ENCODE data around the gene PJA2. TPM values are rescaled to one million over a fixed set of nuclear protein-coding genes. Genes with fewer than 3 reads are reported as not detected.

The PJA2 gene
- total and polyA plus RNA-seq, 9 of the 15 experiments (the other 6 are each of a cell fraction or from before 2014, with no cell fraction given) = 25.1 to 82.1 (median 50.1) TPM

- Histone ChIP-seq H3K27me3 (ENCODE audit: control insufficient read depth in 2 of 2, insufficient read depth in 2 of 2, low read length in 2 of 2) (no peaks in the 10 kb centered on the region), H3K9me1 (ENCODE audit: control insufficient read depth, insufficient read depth, low read length) (no peaks in the 10 kb centered on the region), H2AFZ (ENCODE audit: low read depth, low read length) (no peak overlapping the region), H3K36me3 (ENCODE audit: control insufficient read depth, insufficient read depth, low read length) (peaks cover 9% of the 10 kb centered on the region; the same call in 2 of the 3 replicates), H3K27ac (ENCODE audit: extremely low read depth, low read depth, low read length) (no peak overlapping the region), H3K4me1 (replicated peaks in 1 of 2; ENCODE audit: control insufficient read depth in 2 of 2, insufficient read depth in 2 of 2, low read length in 2 of 2) (peaks cover 0 to 2% of the 10 kb centered on the region in 2 experiments; a peak in 3 of 5 replicates), H4K20me1 (replicated peaks; ENCODE audit: control insufficient read depth, insufficient read depth, low read length) (peaks cover 1% of the 10 kb centered on the region), H3K79me2 (ENCODE audit: control insufficient read depth, insufficient read depth, low read length) (peaks cover 100% of the 10 kb centered on the region), H3K4me2 (ENCODE audit: insufficient read depth, low read length) (no peak overlapping the region), H3K4me3 (no peak overlapping the region), H3K9ac (ENCODE audit: insufficient read depth in 1 of 2, low read depth in 2 of 2, low read length in 2 of 2) (no peak overlapping the region), H3K9me3 (replicated peaks; ENCODE audit: control insufficient read depth, insufficient read depth, low read depth, low read length) (peaks cover 4% of the 10 kb centered on the region; the same call in 1 of the 2 replicates)
- POLR2A ChIA-PET = interaction anchor here (0.6 to 1.7 kb wide), 3 partner anchors 15 to 74 kb away, joined by 3 to 4 read pairs (median 3); no protein-coding TSS in a partner anchor
- FAIRE-seq (no peak), DNase-seq (ENCODE audit: extremely low read depth in 1 of 4, low spot score in 3 of 4) (no peak), ATAC-seq (no peak)
- TF ChIP-seq NFE2L1 (tag; IDR thresholded peaks at IDR 0.05; ENCODE audit: borderline replicate concordance, low read depth) (no peak), EGR1 (conservative IDR thresholded peaks at IDR 0.05) (no peak)
- in situ Hi-C loops (cut with MboI) = no loop called here
- intact Hi-C loops (cut with micrococcal nuclease) = no loop called here
- BruUV-seq (replicated peaks) = no TSS peak
- CTCF ChIA-PET (ENCODE audit: low intra/inter-chr PET ratio) = no interaction called here
- WGBS (ENCODE audit: insufficient coverage, low coverage, missing lambda C conversion rate) = 72% methylated on average over 6 of the region's 6 CpGs
Observed at GRCh38 chr5:109404428-109404960, 5.3 kb downstream of the PJA2 start.

DNA sequence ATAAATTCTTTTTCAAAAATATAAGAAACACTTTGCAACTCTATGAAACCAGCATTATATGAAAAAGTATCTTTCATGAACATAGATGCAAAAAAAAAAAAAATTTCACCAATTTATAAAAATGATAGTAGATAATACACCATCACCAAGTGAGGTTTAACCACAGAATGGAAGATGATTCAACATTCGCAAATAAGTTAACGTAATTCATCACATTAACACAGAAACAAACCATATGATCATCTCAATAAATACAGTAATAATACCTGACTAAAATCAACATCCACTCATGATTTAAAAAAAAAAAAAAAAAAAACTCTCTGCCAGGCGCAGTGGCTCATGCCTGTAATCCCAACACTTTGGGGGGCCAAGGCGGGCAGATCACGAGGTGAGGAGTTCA, 6.3 kb downstream of the PJA2 start:
- peaks cover 0 to 5% of the 10 kb centered on the region in 2 experiments; a peak in 3 of 5 replicates for H3K4me1 ChIP-seq (replicated peaks in 1 of 2; ENCODE audit: control insufficient read depth in 2 of 2, insufficient read depth in 2 of 2, low read length in 2 of 2)
- no peaks in the 10 kb centered on the region for H3K27me3 ChIP-seq (ENCODE audit: control insufficient read depth in 2 of 2, insufficient read depth in 2 of 2, low read length in 2 of 2)
- no peak for TF ChIP-seq HDGF (IDR thresholded peaks at IDR 0.05)
- no peak for TF ChIP-seq RBM25 (IDR thresholded peaks at IDR 0.05; ENCODE audit: low read depth, low read length, severe bottlenecking)
- no peak for TF ChIP-seq NUFIP1 (IDR thresholded peaks at IDR 0.05; ENCODE audit: partially characterized antibody)
- TF ChIP-seq JUNB (CRISPR knock-in tag; conservative IDR thresholded peaks at IDR 0.05) = no peak
- FAIRE-seq (no peak), ATAC-seq (no peak), DNase-seq (ENCODE audit: extremely low read depth in 1 of 4, low spot score in 3 of 4) (no peak)
- H2AFZ ChIP-seq (ENCODE audit: low read depth, low read length) = no peak overlapping the region
- POLR2A ChIA-PET = interaction anchor here (1.7 kb wide), 1 partner anchor 14 kb away, joined by 3 read pairs; no protein-coding TSS in a partner anchor
- intact Hi-C loops (cut with micrococcal nuclease) (no loop called here), in situ Hi-C loops (cut with MboI) (no loop called here)
- H3K36me3 ChIP-seq (ENCODE audit: control insufficient read depth, insufficient read depth, low read length) = peaks cover 9% of the 10 kb centered on the region; the same call in 2 of the 3 replicates
- 88% methylated on average over 5 of the region's 5 CpGs for WGBS (ENCODE audit: insufficient coverage, low coverage, missing lambda C conversion rate)
- CTCF ChIA-PET (ENCODE audit: low intra/inter-chr PET ratio) = no interaction called here
- H3K9ac ChIP-seq (ENCODE audit: insufficient read depth in 1 of 2, low read depth in 2 of 2, low read length in 2 of 2) = no peak overlapping the region
- no peak overlapping the region for H3K4me3 ChIP-seq
- no peak overlapping the region for H3K27ac ChIP-seq (ENCODE audit: extremely low read depth, low read depth, low read length)
- peaks cover 99% of the 10 kb centered on the region for H3K79me2 ChIP-seq (ENCODE audit: control insufficient read depth, insufficient read depth, low read length)
- BruUV-seq (replicated peaks) = no TSS peak
- no peaks in the 10 kb centered on the region for H3K9me1 ChIP-seq (ENCODE audit: control insufficient read depth, insufficient read depth, low read length)
- peaks cover 4% of the 10 kb centered on the region; the same call in 1 of the 2 replicates for H3K9me3 ChIP-seq (replicated peaks; ENCODE audit: control insufficient read depth, insufficient read depth, low read depth, low read length)
- H3K4me2 ChIP-seq (ENCODE audit: insufficient read depth, low read length) = no peak overlapping the region
- peaks cover 6% of the 10 kb centered on the region for H4K20me1 ChIP-seq (replicated peaks; ENCODE audit: control insufficient read depth, insufficient read depth, low read length)
